HEK293 (cell line): ENCODE measurements around the gene TPP2.

ENCODE experiments used
- CTCF ChIA-PET: fragments of 350-600 bp; formaldehyde crosslinking; extraction: SDS; loops from one replicate; lab custom pipeline; 2021; ENCODE audit warnings: antibody characterized with exemption; lab: Yijun Ruan, JAX
- POLR2A ChIA-PET: fragments of 300-600 bp; formaldehyde crosslinking; extraction: SDS; loops from one replicate; lab custom pipeline; 2020; ENCODE audit warnings: antibody characterized with exemption, inconsistent platforms; lab: Yijun Ruan, JAX
- H3K27ac ChIP-seq: fragments of 200-500 bp; sonication (Bioruptor generic); 2 replicates; pipeline ENCODE4 v1.5.1; 2014; ENCODE audit warnings: low read depth, low read length, control low read depth, inconsistent platforms; ENCODE audit errors: extremely low read depth
- H3K36me3 ChIP-seq, 2 experiments: fragments of 200-500 bp in 1 of 2; sonication (Bioruptor generic) in 1 of 2; 1 replicate in 1 of 2; 2 replicates in 1 of 2; pipeline ENCODE4 v1.5.1; 2014 to 2017; ENCODE audit warnings: inconsistent platforms in 2 of 2, low read length in 2 of 2; ENCODE audit not compliant: control insufficient read depth in 2 of 2, insufficient read depth in 1 of 2
- H3K4me1 ChIP-seq: fragments of 200-500 bp; sonication (Bioruptor generic); 2 replicates; pipeline ENCODE4 v1.5.1; 2014; ENCODE audit warnings: mild to moderate bottlenecking, low read length, inconsistent platforms; ENCODE audit not compliant: control insufficient read depth, insufficient read depth
- H3K4me3 ChIP-seq: 2 replicates; pipeline ENCODE4 v1.5.1; 2011; ENCODE audit warnings: low read depth, mild to moderate bottlenecking, control low read depth, low read length, moderate library complexity
- H3K9me3 ChIP-seq: fragments of 200-500 bp; sonication (Bioruptor generic); 2 replicates; pipeline ENCODE4 v1.5.1; 2014; ENCODE audit warnings: low read depth, low read length, inconsistent platforms; ENCODE audit not compliant: control insufficient read depth, insufficient read depth
- FEZF1 ChIP-seq: fragments of 450-650 bp; formaldehyde crosslinking; IDR thresholded peaks from 2 replicates; pipeline ENCODE4 v1.5.1; 2016; ENCODE audit warnings: missing biosample characterization, missing genetic modification characterization
- GLIS1 ChIP-seq: fragments of 450-650 bp; formaldehyde crosslinking; IDR thresholded peaks from 2 replicates; pipeline ENCODE4 v1.5.1; 2016; ENCODE audit warnings: missing biosample characterization, missing genetic modification characterization
- OVOL3 ChIP-seq: fragments of 450-650 bp; formaldehyde crosslinking; IDR thresholded peaks from 2 replicates; pipeline ENCODE4 v1.5.1; 2016; ENCODE audit warnings: missing biosample characterization, missing genetic modification characterization
- PRDM10 ChIP-seq: fragments of 450-650 bp; formaldehyde crosslinking; IDR thresholded peaks from 2 replicates; pipeline ENCODE4 v1.5.1; 2016; ENCODE audit warnings: missing biosample characterization, missing genetic modification characterization
- PRDM4 ChIP-seq: fragments of 450-650 bp; formaldehyde crosslinking; IDR thresholded peaks from 2 replicates; pipeline ENCODE4 v1.5.1; 2017; ENCODE audit warnings: missing biosample characterization, missing genetic modification characterization
- TRIM28 ChIP-seq: IDR thresholded peaks from 2 replicates; pipeline ENCODE4 v1.6.1; 2011; ENCODE audit warnings: low read length, control low read depth, borderline replicate concordance
- ZBTB21 ChIP-seq: fragments of 450-650 bp; formaldehyde crosslinking; IDR thresholded peaks from 2 replicates; pipeline ENCODE4 v1.5.1; 2017; ENCODE audit warnings: missing biosample characterization, missing genetic modification characterization
- ZBTB6 ChIP-seq: fragments of 450-650 bp; formaldehyde crosslinking; IDR thresholded peaks from 2 replicates; pipeline ENCODE4 v1.5.1; 2017; ENCODE audit warnings: missing biosample characterization, missing genetic modification characterization
- ZBTB7A ChIP-seq: fragments of 450-650 bp; formaldehyde crosslinking; IDR thresholded peaks from 2 replicates; pipeline ENCODE4 v1.5.1; 2016; ENCODE audit warnings: low read depth, missing biosample characterization, missing genetic modification characterization
- ZNF202 ChIP-seq: fragments of 450-650 bp; formaldehyde crosslinking; IDR thresholded peaks from 2 replicates; pipeline ENCODE4 v1.5.1; 2016; ENCODE audit warnings: missing biosample characterization, missing genetic modification characterization, borderline replicate concordance
- ZNF221 ChIP-seq: fragments of 450-650 bp; formaldehyde crosslinking; IDR thresholded peaks from 2 replicates; pipeline ENCODE4 v1.5.1; 2017; ENCODE audit warnings: missing biosample characterization, missing genetic modification characterization, borderline replicate concordance
- ZNF362 ChIP-seq: fragments of 450-650 bp; formaldehyde crosslinking; IDR thresholded peaks from 2 replicates; pipeline ENCODE4 v1.5.1; 2016; ENCODE audit warnings: missing biosample characterization, missing genetic modification characterization
- ZNF394 ChIP-seq: fragments of 450-650 bp; formaldehyde crosslinking; IDR thresholded peaks from 2 replicates; pipeline ENCODE4 v1.5.1; 2016; ENCODE audit warnings: missing biosample characterization, missing genetic modification characterization, mild to moderate bottlenecking, moderate library complexity, borderline replicate concordance
- ZNF548 ChIP-seq: fragments of 450-650 bp; formaldehyde crosslinking; IDR thresholded peaks from 2 replicates; pipeline ENCODE4 v1.5.1; 2016; ENCODE audit warnings: missing biosample characterization, missing genetic modification characterization
- ZNF549 ChIP-seq: fragments of 450-650 bp; IDR thresholded peaks from 2 replicates; pipeline ENCODE4 v1.5.1; 2018; ENCODE audit warnings: missing biosample characterization, missing genetic modification characterization, mild to moderate bottlenecking, inconsistent platforms, moderate library complexity
- ZNF654 ChIP-seq: fragments of 450-650 bp; formaldehyde crosslinking; IDR thresholded peaks from 2 replicates; pipeline ENCODE4 v1.5.1; 2016; ENCODE audit warnings: low read depth, missing biosample characterization, missing genetic modification characterization
- ZNF791 ChIP-seq: fragments of 450-650 bp; formaldehyde crosslinking; IDR thresholded peaks from 2 replicates; pipeline ENCODE4 v1.5.1; 2016; ENCODE audit warnings: missing biosample characterization, missing genetic modification characterization
- ZSCAN23 ChIP-seq: fragments of 450-650 bp; formaldehyde crosslinking; IDR thresholded peaks from 2 replicates; pipeline ENCODE4 v1.5.1; 2016; ENCODE audit warnings: missing biosample characterization, missing genetic modification characterization
- ZSCAN30 ChIP-seq: fragments of 450-650 bp; IDR thresholded peaks from 2 replicates; pipeline ENCODE4 v1.5.1; 2018; ENCODE audit warnings: missing biosample characterization, mild to moderate bottlenecking, missing genetic modification characterization, moderate library complexity
- ZSCAN4 ChIP-seq: fragments of 450-650 bp; formaldehyde crosslinking; IDR thresholded peaks from 2 replicates; pipeline ENCODE4 v1.5.1; 2017; ENCODE audit warnings: missing biosample characterization, missing genetic modification characterization
- ZXDB ChIP-seq: fragments of 450-650 bp; formaldehyde crosslinking; IDR thresholded peaks from 2 replicates; pipeline ENCODE4 v1.5.1; 2016; ENCODE audit warnings: missing biosample characterization, missing genetic modification characterization

Gene TPP2

GRCh38 chr13:102569488-102569887 lies 27.3 kb upstream of the TPP2 start:
- TF ChIP-seq ZNF548 (tag by site-specific recombination) (no peak), ZNF394 (tag by site-specific recombination) (no peak), OVOL3 (tag by site-specific recombination) (no peak), TRIM28 (no peak), ZXDB (no peak), GLIS1 (tag by site-specific recombination) (no peak), PRDM4 (tag by site-specific recombination) (no peak), ZBTB21 (tag by site-specific recombination) (no peak), ZSCAN23 (no peak), ZSCAN30 (tag by site-specific recombination) (no peak), ZSCAN4 (tag by site-specific recombination) (no peak)
- Histone ChIP-seq H3K9me3 (no peaks in the 10 kb centered on the region), H3K36me3 (no peaks in the 10 kb centered on the region), H3K4me3 (no peak overlapping the region), H3K4me1 (no peaks in the 10 kb centered on the region), H3K27ac (no peak overlapping the region)
- CTCF ChIA-PET = interaction anchor here (0.6 to 2.5 kb wide), 5 partner anchors 10 to 372 kb away, joined by 3 to 12 read pairs (median 3); no protein-coding TSS in a partner anchor
- POLR2A ChIA-PET = no interaction called here

- no peaks in the 10 kb centered on the region for H3K36me3 ChIP-seq
- H3K27ac ChIP-seq = no peak overlapping the region
- POLR2A ChIA-PET = no interaction called here
- H3K9me3 ChIP-seq = no peaks in the 10 kb centered on the region
- CTCF ChIA-PET = interaction anchor here (0.6 to 2.5 kb wide), 7 partner anchors 8 to 1426 kb away, joined by 3 to 12 read pairs (median 3); no protein-coding TSS in a partner anchor
- no peak overlapping the region for H3K4me3 ChIP-seq
- H3K4me1 ChIP-seq = no peaks in the 10 kb centered on the region
- TF ChIP-seq ZNF654 = peak; percentile 29
- no peak for TF ChIP-seq ZBTB7A
Measured at GRCh38 chr13:102571075-102571474, 25.7 kb upstream of the TPP2 start.

- Histone ChIP-seq H3K4me3 (no peak overlapping the region), H3K27ac (no peak overlapping the region), H3K9me3 (no peaks in the 10 kb centered on the region), H3K36me3 (no peaks in the 10 kb centered on the region), H3K4me1 (no peaks in the 10 kb centered on the region)
- ChIA-PET POLR2A (no interaction called here), CTCF (interaction anchor here (1.1 to 1.2 kb wide), 2 partner anchors 9 to 20 kb away, joined by 3 to 5 read pairs; no protein-coding TSS in a partner anchor)
- no peak for TF ChIP-seq ZBTB6 (tag by site-specific recombination)
- TF ChIP-seq ZXDB = no peak
- TF ChIP-seq ZNF202 (tag by site-specific recombination) = no peak
- no peak for TF ChIP-seq ZNF362
- TF ChIP-seq ZNF549 (tag by site-specific recombination) = no peak
- no peak for TF ChIP-seq PRDM10 (tag by site-specific recombination)
- no peak for TF ChIP-seq ZNF791 (tag by site-specific recombination)
- TF ChIP-seq ZNF394 (tag by site-specific recombination) = no peak
- no peak for TF ChIP-seq FEZF1
- no peak for TF ChIP-seq ZNF221 (tag by site-specific recombination)
Measured at GRCh38 chr13:102572323-102572722, 24.5 kb upstream of the TPP2 start.
